Activated CD8-positive, alpha-beta memory T cell treated with anti-CD3 and anti-CD28 coated beads for 1 hour (primary cell): ENCODE measurements around the gene DDIT3.
"Not testable (repeated sequence)": the region's sequence is repeated elsewhere in the genome, so short reads cannot be mapped to it uniquely, and the experiment has no call there.

Experiments used
- DNase-seq, 2 donors: peaks; one replicate each; pipeline ENCODE4 v3.0.0-alpha.2; 2020; ENCODE audit warnings: low read depth in 1 of 2; ENCODE audit errors: extremely low read depth in 1 of 2

The DDIT3 gene

DNA sequence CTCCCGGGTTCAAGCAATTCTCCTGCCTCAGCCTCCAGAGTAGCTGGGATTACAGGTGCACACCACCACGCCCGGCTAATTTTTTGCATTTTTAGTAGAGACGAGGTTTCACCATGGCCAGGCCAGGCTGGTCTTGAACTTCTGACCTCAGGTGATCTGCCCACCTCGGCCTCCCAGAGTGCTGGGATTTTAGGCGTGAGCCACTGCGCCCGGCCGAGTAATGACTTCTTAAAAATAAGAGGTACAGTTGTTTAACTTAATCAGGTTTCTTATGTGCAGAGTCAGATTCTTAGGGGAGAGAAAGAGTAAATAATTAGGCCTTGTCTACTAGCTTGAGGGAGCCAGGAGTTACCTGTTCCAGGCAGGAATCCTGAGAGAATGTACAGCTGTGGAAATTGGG lies 6.1 kb downstream of the DDIT3 start:
- DNase-seq = not testable (repeated sequence)

DNA sequence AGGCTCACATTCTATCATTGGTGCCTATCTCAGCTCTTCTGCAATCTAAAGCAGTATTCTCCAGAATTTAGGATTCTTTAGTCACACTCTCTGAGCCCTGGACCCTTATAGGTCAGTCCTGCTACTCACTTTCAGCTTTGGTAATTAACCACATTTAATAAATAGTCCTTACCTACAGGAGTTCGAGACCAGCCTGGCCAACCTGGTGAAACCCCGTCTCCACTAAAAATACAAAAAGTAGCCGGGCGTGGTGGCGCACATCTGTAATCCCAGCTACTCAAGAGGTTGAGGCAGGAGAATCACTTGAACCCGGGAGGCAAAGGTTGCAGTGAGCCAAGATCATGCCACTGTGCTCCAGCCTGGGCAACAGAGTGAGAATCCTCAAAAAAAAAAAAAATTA lies 6.6 kb downstream of the DDIT3 start:
- DNase-seq = not testable (repeated sequence)

DNA sequence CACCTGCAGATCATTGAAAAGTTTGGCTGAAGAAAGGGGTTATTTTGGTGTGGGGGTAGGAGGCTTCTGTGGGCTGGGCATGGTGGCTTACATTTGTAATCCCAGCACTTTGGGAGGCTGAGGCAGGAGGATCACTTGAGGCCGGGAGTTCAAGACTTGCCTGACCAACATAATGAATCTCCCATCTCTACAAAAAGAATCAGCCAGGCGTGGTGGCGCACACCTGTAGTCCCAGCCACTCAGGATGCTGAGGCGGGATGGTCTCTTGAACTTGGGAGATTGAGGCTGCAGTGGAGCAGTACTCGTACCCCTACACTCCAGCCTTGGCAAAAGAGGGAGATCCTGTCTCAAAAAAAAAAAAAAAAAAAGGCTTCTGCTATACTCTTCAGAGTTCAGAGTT lies 7.0 kb downstream of the DDIT3 start:
- DNase-seq = no peak

DNA sequence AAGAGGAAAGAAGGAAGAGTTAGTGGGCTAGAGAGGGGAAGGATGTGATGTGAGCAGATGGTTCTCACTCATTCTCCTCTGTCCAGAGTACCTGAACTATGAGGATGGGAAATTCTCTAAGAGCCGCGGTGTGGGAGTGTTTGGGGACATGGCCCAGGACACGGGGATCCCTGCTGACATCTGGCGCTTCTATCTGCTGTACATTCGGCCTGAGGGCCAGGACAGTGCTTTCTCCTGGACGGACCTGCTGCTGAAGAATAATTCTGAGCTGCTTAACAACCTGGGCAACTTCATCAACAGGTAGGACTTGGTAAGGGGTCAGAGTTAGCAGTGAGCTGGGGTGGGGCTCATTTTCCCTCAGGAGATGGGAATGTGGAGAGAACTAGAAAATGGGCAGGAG lies 7.6 kb downstream of the DDIT3 start:
- DNase-seq = no peak

DNA sequence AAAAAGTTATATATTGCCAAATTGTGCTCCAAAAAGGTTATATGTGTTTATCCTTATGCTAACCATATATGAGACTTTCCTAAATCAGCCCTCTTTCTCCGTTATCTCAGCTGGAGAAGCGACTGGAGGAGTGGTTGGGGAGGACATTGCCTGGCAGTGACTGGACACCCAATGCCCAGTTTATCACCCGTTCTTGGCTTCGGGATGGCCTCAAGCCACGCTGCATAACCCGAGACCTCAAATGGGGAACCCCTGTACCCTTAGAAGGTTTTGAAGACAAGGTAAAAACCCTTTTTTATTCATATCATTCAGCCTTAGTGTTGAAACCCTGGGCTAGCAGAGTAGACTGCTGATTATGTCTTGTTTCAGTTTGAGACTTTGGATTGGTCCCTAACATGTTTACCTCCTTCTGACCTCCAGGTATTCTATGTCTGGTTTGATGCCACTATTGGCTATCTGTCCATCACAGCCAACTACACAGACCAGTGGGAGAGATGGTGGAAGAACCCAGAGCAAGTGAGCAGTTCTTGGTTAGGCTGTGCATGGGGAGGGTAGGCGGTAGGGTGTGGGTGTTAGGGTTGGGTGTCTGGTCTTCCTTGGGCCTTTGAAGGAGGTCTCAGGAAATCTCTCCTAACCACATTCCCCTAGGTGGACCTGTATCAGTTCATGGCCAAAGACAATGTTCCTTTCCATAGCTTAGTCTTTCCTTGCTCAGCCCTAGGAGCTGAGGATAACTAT lies 8.6 kb downstream of the DDIT3 start:
- DNase-seq = no peak

DNA sequence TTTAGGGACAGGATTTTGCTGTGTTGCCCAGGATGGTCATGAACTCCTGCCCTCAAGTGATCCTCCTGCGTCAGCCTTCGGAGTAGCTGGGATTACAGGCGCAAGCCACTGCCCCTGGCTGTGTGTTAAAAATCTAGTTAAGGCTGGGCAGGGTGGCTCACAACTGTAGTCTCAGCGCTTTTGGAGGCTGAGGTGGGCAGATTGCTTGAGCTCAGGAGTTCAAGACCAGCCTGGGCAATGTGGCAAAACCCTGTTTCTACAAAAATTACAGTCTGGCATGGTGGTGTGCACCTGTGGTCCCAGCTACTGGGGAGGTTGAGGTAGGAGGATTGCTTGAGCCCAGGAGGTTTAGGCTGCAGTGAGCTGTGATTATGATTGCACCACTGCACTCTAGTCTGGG lies 9.2 kb downstream of the DDIT3 start:
- DNase-seq = no peak

DNA sequence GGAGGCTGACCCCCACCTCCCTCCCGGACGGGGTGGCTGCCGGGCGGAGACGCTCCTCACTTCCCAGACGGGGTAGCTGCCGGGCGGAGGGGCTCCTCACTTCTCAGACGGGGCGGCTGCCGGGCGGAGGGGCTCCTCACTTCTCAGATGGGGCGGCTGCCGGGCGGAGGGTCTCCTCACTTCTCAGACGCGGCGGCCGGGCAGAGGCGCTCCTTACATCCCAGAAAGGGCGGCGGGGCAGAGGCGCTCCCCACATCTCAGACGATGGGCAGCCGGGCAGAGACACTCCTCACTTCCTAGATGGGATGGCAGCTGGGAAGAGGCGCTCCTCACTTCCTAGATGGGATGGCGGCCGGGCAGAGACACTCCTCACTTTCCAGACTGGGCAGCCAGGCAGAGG lies 12.5 kb downstream of the DDIT3 start:
- not testable (repeated sequence) for DNase-seq

DNA sequence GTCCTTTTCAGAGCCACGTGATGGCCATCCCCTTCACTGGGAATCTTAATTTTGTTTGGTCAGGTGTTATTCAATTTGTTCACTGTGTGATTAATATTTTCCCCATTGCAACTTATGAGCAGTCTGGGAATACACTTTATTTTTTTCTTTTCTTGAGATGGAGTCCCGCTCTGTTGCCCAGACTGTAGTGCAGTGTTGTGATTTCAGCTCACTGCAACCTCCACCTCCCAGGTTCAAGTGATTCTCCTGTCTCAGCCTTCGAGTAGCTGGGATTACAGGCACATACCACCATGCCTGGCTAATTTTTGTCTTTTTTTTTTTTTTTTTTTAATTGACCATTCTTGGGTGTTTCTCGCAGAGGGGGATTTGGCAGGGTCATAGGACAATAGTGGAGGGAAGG lies 13.8 kb downstream of the DDIT3 start:
- DNase-seq = not testable (repeated sequence)

DNA sequence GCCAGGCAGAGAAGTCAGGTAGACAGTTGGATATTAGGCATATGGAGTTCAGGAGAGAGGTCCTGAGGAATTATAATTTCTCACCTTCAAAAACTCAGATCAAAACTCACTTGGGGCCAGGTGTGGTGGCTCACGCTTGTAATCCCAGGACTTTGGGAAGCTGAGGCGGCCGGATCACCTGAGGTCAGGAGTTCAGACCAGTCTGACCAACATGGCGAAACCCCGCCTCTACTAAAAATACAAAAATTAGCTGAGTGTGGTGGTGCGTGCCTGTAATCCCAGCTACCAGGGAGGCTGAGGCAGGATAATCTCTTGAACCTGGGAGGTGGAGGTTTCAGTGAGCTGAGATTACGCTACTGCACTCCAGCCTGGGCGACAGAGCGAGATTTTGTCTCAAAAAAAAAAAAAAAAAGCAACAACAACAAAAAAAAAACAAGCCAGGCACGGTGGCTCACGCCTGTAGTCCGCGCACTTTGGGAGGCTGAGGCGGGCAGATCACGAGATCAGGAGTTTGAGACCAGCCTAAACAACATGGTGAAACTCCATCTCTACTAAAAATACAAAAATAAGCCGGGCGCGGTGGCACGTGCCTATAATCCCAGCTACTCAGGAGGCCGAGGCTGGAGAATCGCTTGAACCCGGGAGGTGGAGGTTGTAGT lies 17.9 kb downstream of the DDIT3 start:
- not testable (repeated sequence) for DNase-seq

DNA sequence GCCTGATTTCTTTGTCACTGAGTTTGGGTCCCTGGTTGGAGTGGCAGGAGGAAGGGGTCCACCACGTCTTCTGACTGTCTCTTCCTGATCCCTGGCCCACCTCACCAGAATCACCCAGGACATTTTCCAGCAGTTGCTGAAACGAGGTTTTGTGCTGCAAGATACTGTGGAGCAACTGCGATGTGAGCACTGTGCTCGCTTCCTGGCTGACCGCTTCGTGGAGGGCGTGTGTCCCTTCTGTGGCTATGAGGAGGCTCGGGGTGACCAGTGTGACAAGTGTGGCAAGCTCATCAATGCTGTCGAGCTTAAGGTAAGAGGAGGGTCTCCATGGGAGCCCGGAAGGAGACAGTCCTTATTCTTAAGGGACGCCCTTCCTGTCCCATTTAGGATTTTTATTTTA lies 20.1 kb downstream of the DDIT3 start:
- no peak for DNase-seq

DNA sequence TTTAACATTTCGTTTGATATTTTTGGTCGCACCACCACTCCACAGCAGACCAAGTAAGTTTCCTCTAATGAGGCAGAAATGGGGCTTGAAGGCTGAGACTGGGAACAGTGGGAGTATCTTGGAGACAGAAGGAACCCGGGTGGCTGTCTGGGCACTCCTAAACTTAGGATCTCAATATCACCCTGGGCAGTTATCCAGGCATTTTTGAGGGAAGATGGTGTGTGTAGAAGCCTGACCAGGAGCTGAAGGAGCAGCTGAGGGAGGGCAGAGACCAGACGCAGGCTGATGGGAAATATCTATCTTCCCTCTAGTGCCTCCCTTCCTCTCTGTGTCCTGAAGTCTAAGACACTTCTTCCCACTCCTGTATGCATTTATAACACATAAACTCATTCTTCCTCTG lies 21.7 kb downstream of the DDIT3 start:
- DNase-seq = no peak

DNA sequence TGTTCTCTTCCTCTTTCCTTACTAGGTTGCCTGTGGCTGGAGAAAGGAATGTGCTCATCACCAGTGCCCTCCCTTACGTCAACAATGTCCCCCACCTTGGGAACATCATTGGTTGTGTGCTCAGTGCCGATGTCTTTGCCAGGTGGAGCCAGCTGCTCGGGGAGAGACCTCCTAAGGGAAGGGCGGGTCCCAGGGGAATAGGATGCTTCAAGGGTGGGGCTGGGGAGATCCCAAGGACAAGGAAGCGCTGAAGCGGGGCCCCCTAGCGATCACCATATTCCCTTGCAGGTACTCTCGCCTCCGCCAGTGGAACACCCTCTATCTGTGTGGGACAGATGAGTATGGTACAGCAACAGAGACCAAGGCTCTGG lies 22.2 kb downstream of the DDIT3 start:
- no peak for DNase-seq

DNA sequence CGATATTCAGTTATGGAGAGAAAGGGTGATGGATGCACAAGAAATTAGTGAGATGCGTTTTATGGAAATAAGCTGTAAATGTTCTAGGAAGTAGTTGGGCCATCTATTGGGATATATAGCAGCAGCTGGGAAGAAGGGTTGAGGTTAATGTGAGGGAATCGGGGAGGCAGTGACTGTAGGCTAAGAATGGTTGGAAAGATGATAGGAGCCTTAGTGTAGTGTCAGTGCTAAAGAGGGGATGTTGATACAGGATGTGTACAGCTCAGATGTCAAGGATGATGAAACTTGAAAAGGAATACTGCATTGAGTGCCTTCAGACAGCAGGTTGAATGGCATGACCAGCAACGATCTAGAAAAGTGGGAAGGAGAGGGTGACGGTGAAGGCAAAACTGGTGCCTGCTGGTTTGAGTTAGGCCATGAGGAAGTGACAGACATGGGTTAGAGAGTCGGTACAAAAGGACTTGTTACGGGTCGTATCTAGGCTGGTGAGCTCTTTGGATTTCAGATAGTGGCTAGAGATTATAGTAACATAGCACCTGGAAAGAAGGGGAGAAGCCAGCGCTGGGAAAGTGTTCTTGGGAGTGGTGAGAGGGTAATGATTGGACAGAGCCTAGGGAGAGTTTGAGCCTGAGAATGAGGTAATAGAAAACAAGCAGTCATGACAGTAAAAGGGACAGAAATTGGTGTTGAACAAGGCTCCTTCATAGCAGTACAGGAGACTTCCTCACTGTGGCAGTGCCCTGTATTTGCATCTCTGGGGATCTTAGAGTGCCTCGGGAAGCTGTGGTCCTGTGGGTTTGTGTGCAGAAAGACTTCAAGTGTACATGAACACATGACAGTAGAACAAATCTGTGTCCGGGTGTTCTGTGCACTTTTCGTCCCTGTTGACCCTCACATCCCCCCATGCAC lies 22.8 kb downstream of the DDIT3 start:
- DNase-seq = no peak

DNA sequence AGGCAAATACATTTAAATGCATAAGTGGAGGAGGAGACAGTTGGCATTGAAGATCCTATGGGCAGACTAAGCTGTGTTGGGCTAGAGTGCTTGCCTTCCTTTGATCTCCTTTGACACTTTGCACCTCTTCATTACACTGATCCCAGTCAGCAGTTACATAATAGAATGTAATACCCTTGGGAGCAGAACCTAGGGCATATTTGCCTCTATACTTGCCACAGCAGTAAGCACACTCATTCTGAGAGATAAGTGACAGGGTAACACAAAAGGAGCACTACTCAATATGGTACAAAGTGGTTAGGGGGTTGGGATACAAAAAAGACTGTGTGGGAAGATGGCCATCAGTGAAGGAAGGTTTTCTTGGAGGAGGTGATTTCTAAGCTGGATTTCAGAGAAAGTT lies 23.5 kb downstream of the DDIT3 start:
- DNase-seq = no peak

DNA sequence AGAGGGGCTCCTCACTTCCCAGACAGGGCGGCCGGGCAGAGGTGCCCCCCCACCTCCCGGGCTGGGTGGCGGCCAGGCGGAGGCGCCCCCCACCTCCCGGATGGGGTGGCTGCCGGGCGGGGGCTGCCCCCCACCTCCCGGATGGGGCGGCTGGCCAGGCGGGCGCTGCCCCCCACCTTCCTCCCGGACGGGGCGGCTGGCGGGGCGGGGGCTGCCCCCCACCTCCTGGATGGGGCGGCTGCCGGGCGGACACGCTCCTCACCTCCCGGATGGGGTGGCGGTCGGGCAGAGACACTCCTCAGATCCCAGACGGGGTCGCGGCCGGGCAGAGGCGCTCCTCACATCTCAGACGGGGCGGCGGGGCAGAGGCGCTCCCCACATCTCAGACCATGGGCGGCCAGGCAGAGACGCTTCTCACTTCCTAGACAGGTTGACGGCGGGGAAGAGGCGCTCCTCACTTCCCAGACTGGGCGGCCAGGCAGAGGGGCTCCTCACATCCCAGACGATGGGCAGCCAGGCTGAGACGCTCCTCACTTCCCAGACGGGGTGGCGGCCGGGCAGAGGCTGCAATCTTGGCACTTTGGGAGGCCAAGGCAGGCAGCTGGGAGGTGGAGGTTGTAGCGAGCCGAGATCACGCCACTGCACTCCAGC lies 25.1 kb downstream of the DDIT3 start:
- not testable (repeated sequence) for DNase-seq

DNA sequence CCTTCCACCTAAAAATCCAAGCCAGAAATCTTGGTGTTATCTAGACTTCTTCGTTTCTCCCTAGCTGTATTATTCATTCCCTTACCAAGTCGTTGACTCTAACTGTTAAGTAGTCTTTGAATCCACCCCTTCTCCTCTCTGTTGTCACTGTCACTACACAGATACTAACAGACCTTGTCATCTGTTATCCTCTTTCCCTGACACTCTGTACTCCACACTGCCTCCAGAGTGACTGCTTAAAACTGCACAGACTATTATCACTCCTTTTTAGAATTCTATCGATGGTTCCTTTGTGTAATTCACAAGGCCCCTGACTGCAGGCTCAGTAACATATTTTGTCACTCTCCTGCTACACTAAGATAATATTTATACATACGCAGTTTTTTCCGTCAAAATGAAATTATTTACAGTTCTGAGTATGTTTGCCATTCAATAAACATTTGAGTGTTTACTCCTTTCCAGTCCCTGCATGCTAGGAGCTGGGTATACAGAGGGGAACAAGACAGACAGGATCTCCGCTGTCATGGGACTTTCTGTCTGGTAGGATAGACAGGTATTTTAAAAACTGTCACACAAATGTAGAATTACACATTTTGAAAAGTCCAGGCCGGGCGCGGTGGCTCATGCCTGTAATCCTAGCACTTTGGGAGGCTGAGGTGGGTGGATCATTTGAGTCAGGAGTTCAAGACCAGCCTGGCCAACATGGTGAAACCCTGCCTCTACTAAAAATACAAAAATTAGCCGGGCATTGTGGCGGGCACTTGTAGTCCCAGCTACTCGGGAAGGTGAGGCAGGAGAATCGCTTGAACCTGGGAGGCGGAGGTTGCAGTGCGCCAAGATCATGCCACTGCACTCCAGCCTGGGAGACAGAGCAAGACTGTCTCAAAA lies 28.7 kb downstream of the DDIT3 start:
- DNase-seq = no peak

DNA sequence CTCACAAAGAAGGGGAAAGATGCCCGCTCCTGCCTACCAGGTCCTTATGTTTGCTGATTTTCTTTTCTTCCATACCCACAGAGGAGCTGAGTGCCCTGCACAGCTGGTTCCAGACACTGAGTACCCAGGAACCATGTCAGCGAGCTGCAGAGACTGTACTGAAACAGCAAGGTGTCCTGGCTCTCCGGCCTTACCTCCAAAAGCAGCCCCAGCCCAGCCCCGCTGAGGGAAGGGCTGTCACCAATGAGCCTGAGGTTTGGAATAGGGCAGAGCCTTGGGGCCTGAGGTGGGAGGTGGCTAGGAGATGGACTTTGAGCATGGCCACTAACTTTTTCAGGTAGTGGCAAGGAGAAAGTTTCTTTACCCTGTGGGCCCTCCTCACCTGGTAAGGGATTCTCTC lies 30.2 kb downstream of the DDIT3 start:
- no peak for DNase-seq

DNA sequence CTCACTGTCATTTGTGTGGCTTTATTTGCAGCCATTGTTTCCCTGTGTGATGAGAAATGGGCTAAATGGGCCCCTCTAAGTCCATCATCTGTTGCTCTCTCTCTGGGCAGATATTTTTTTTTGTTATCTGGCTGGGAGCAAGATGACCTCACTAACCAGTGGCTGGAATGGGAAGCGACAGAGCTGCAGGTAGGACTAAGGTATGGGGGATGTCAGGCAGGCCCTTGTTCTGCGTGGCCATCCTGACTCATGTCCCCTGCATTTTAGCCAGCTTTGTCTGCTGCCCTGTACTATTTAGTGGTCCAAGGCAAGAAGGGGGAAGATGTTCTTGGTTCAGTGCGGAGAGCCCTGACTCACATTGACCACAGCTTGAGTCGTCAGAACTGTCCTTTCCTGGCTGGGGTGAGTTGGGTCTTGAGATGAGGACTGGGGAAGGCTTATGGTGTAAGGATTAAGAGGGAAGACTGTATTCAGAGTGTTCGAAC lies 31.1 kb downstream of the DDIT3 start:
- DNase-seq = no peak

DNA sequence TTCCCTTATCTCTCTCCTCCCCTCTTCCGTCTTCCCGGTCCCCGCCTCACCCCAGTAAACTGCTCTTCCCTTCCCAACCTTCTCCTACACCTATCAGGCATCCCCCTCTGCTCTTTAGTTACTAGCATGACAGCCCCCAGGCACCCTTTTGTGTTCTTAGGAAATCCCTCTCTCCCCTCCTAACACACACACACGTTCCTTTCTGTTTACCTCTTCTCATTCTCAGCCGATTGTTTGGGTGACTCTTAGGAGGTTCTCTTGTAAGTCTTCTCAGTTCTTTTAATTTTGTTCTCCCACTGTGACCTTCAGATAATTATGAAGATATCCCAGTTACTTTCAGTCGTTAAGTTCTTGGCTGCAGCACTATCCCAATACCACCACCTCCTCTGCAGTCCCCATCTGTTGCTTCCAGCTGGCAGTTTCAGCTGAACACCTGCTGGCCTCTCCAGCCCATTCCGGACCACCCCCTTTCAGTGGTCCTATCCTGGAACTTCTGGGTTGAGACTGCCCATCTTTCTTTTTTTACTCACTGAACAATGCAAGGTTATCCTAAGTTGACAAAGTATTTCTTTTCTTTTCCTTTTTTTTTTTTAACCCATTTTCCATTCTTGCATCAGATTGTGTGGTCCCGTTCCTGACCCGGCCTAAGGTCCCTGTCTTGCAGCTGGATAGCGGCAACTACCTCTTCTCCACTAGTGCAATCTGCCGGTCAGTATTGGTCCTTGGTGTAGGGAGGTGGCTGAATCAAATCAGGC lies 31.7 kb downstream of the DDIT3 start:
- no peak for DNase-seq
